Measurements from ENCODE around the gene CNNM1. TPM values are rescaled to one million over a fixed set of nuclear protein-coding genes. Genes with fewer than 3 reads are reported as not detected.

CNNM1 gene
- total RNA-seq, 2 experiments from 2014 or later, result not detected

DNA sequence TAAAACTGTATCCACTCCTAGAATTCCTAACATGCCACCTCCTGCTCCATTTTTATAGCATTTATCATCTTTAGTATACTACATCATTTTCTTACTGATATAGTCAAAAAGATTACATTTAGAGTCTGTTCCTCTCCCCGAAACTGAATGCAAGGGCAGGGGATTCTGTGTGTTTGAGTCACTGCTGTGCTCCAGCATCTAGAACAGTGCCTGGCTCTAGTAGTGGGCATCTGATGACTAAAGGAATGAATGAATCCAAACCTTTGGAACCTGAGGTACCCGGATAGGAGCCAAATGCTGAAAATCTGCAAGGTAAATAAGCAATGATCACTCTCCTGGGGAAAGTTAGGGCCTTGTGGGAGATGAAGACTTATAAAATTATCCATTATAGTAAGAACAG lies 82.4 kb downstream of the CNNM1 start:
- Histone ChIP-seq H4K20me1 (ENCODE audit: insufficient read depth, low read length) (no peaks in the 10 kb centered on the region), H3K79me2 (ENCODE audit: insufficient read depth, low read depth, low read length) (no peaks in the 10 kb centered on the region), H3K36me3 (ENCODE audit: insufficient read depth, low read length) (peaks cover 31% of the 10 kb centered on the region), H2AFZ (ENCODE audit: low read length) (no peak overlapping the region), H3K4me1 (ENCODE audit: insufficient read depth, low read length, poor library complexity, severe bottlenecking) (no peaks in the 10 kb centered on the region), H3K27ac (ENCODE audit: low read depth, low read length, poor library complexity, severe bottlenecking) (no peak overlapping the region), H3K4me3 (ENCODE audit: low read depth, low read length, poor library complexity, severe bottlenecking) (no peak overlapping the region), H3K9me3 (ENCODE audit: low read length) (no peaks in the 10 kb centered on the region), H3K9me2 (ENCODE audit: insufficient read depth, low read length) (no peaks in the 10 kb centered on the region), H3K4me2 (ENCODE audit: low read length) (no peak overlapping the region)
- TF ChIP-seq EZH2phosphoT487 (IDR thresholded peaks at IDR 0.05; ENCODE audit: borderline replicate concordance, low read depth, low read length), result no peak
- TF ChIP-seq, protein P1, sequence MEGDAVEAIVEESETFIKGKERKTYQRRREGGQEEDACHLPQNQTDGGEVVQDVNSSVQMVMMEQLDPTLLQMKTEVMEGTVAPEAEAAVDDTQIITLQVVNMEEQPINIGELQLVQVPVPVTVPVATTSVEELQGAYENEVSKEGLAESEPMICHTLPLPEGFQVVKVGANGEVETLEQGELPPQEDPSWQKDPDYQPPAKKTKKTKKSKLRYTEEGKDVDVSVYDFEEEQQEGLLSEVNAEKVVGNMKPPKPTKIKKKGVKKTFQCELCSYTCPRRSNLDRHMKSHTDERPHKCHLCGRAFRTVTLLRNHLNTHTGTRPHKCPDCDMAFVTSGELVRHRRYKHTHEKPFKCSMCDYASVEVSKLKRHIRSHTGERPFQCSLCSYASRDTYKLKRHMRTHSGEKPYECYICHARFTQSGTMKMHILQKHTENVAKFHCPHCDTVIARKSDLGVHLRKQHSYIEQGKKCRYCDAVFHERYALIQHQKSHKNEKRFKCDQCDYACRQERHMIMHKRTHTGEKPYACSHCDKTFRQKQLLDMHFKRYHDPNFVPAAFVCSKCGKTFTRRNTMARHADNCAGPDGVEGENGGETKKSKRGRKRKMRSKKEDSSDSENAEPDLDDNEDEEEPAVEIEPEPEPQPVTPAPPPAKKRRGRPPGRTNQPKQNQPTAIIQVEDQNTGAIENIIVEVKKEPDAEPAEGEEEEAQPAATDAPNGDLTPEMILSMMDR (conservative IDR thresholded peaks at IDR 0.05; ENCODE audit: low read length), result no peak
- DNase-seq (ENCODE audit: low spot score), result no peak
- POLR2A ChIA-PET, result interaction anchor here (0.6 kb wide), 1 partner anchor 45 kb away, joined by 4 read pairs; no protein-coding TSS in a partner anchor
- BruUV-seq (replicated peaks), result no TSS peak
- CTCF ChIA-PET (ENCODE audit: unreplicated experiment), result interaction anchor here (0.6 to 0.9 kb wide), 4 partner anchors 25 to 1952 kb away, joined by 8 to 10 read pairs (median 8); no protein-coding TSS in a partner anchor
- intact Hi-C loops (cut with micrococcal nuclease; ENCODE audit: unreplicated experiment), result no loop called here

DNA sequence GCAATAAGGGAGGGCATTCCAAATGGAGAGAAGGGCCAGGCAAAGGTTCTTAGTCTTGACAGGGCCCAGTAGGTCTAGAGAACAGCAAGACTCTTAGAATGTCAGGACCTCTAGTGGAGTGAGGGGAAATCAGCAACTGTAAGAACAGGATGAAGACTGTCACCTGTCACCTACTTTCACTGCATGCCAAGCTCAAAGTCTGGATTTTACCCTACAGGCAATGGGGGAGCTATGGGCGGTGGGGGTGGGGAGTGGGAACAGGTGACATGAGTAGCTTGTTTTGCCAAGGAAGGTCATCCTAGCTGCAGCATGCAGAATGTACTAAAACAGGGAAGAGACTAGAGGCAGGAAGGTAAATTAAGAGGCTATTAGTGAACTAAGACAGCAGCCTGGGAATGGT lies 82.9 kb downstream of the CNNM1 start:
- Histone ChIP-seq H2AFZ (ENCODE audit: low read length) (no peak overlapping the region), H3K4me3 (ENCODE audit: low read depth, low read length, poor library complexity, severe bottlenecking) (no peak overlapping the region), H4K20me1 (ENCODE audit: insufficient read depth, low read length) (no peaks in the 10 kb centered on the region), H3K9me3 (ENCODE audit: low read length) (no peaks in the 10 kb centered on the region), H3K4me1 (ENCODE audit: insufficient read depth, low read length, poor library complexity, severe bottlenecking) (no peaks in the 10 kb centered on the region), H3K79me2 (ENCODE audit: insufficient read depth, low read depth, low read length) (no peaks in the 10 kb centered on the region), H3K4me2 (ENCODE audit: low read length) (no peak overlapping the region), H3K27ac (ENCODE audit: low read depth, low read length, poor library complexity, severe bottlenecking) (no peak overlapping the region), H3K9me2 (ENCODE audit: insufficient read depth, low read length) (no peaks in the 10 kb centered on the region), H3K36me3 (ENCODE audit: insufficient read depth, low read length) (peaks cover 25% of the 10 kb centered on the region)
- TF ChIP-seq, protein P1 (conservative IDR thresholded peaks at IDR 0.05; ENCODE audit: low read length), result no peak
- TF ChIP-seq EZH2phosphoT487 (IDR thresholded peaks at IDR 0.05; ENCODE audit: borderline replicate concordance, low read depth, low read length), result no peak
- ChIA-PET POLR2A (interaction anchor here (0.6 kb wide), 1 partner anchor 46 kb away, joined by 4 read pairs; no protein-coding TSS in a partner anchor), CTCF (ENCODE audit: unreplicated experiment) (interaction anchor here (0.6 to 0.9 kb wide), 4 partner anchors 24 to 1951 kb away, joined by 8 to 10 read pairs (median 8); no protein-coding TSS in a partner anchor)
- BruUV-seq (replicated peaks), result no TSS peak
- intact Hi-C loops (cut with micrococcal nuclease; ENCODE audit: unreplicated experiment), result no loop called here
- no peak for DNase-seq (ENCODE audit: low spot score)

DNA sequence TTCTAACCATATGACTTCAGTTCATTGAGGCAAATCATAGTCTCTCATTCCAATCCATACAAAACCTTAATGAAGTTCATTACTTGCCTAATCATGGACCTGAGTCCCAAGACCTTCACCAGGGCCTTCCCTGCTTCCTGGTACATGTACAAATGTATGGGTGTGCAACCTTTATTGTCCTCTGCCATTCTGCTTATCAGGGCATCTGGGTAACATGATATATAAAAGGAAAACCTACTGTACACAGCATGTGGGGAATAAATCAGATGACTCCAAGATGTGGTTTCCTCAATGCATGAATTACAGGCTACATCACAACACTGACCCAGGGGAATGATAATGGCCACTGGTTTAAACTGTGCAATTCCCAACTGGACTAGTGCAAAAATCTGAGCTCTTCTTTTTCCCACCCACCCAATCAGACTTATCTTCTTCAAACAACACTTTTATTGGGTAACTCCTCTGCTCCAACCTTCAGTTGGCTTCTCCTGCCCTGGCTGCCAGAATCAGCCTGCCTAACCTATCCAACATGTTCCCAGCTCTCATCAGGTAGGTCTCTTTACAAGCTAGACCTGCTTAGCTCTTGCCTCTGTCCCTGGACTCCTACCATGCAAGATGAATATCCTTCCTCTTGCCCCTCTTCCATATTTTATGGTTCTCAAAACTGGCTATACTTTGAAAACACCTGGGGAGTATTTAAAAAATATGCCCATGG lies 89.9 kb downstream of the CNNM1 start:
- CTCF ChIA-PET (ENCODE audit: unreplicated experiment), result no interaction called here
- no peak for DNase-seq (ENCODE audit: low spot score)
- Histone ChIP-seq H4K20me1 (ENCODE audit: insufficient read depth, low read length) (no peaks in the 10 kb centered on the region), H3K4me2 (ENCODE audit: low read length) (no peak overlapping the region), H3K9me3 (ENCODE audit: low read length) (no peaks in the 10 kb centered on the region), H3K36me3 (ENCODE audit: insufficient read depth, low read length) (peaks cover 35% of the 10 kb centered on the region), H3K9me2 (ENCODE audit: insufficient read depth, low read length) (no peaks in the 10 kb centered on the region), H3K4me3 (ENCODE audit: low read depth, low read length, poor library complexity, severe bottlenecking) (no peak overlapping the region), H3K27ac (ENCODE audit: low read depth, low read length, poor library complexity, severe bottlenecking) (no peak overlapping the region), H3K4me1 (ENCODE audit: insufficient read depth, low read length, poor library complexity, severe bottlenecking) (no peaks in the 10 kb centered on the region), H2AFZ (ENCODE audit: low read length) (no peak overlapping the region), H3K79me2 (ENCODE audit: insufficient read depth, low read depth, low read length) (no peaks in the 10 kb centered on the region)
- TF ChIP-seq, protein P1 (conservative IDR thresholded peaks at IDR 0.05; ENCODE audit: low read length), result no peak
- TF ChIP-seq EZH2phosphoT487 (IDR thresholded peaks at IDR 0.05; ENCODE audit: borderline replicate concordance, low read depth, low read length), result no peak
- POLR2A ChIA-PET, result interaction anchor here (2.3 kb wide), 1 partner anchor 12 kb away, joined by 6 read pairs; the partner anchor contains the start of gene GOT1
- BruUV-seq (replicated peaks), result no TSS peak
- intact Hi-C loops (cut with micrococcal nuclease; ENCODE audit: unreplicated experiment), result no loop called here
